SH-SY5Y (cell line): Measurements from ENCODE around the gene NRG3.

Experiments
- GATA2 ChIP-seq: IDR thresholded peaks from 2 replicates; pipeline ENCODE4 v1.6.1; 2011; ENCODE audit warnings: mild to moderate bottlenecking, low read depth, low read length
- GATA3 ChIP-seq: IDR thresholded peaks from 2 replicates; pipeline ENCODE4 v1.6.1; 2011; ENCODE audit warnings: low read depth, mild to moderate bottlenecking, low read length, moderate library complexity

Gene NRG3

GRCh38 chr10:81957976-81958375, 83.0 kb downstream of the NRG3 start:
- no peak for TF ChIP-seq GATA3
- TF ChIP-seq GATA2: no peak

- TF ChIP-seq GATA2 (no peak), GATA3 (no peak)
Observed at GRCh38 chr10:81959016-81959415, 84.0 kb downstream of the NRG3 start.

GRCh38 chr10:81961451-81962184, 86.6 kb downstream of the NRG3 start:
- TF ChIP-seq GATA2 (no peak), GATA3 (no peak)

GRCh38 chr10:81963606-81964005, 88.6 kb downstream of the NRG3 start:
- TF ChIP-seq GATA2 (no peak), GATA3 (no peak)

GRCh38 chr10:81967716-81968115, 92.7 kb downstream of the NRG3 start:
- TF ChIP-seq GATA3 (no peak), GATA2 (no peak)

GRCh38 chr10:81969136-81969535, 94.1 kb downstream of the NRG3 start:
- no peak for TF ChIP-seq GATA3
- no peak for TF ChIP-seq GATA2

- TF ChIP-seq GATA2 (no peak), GATA3 (no peak)
Observed at GRCh38 chr10:81978238-81978637, 103.2 kb downstream of the NRG3 start.

- TF ChIP-seq GATA3 (no peak), GATA2 (no peak)
Observed at GRCh38 chr10:81981724-81982123, 106.7 kb downstream of the NRG3 start.

- TF ChIP-seq GATA2 (no peak), GATA3 (no peak)
Observed at GRCh38 chr10:81984428-81984827, 109.4 kb downstream of the NRG3 start.

- no peak for TF ChIP-seq GATA3
- no peak for TF ChIP-seq GATA2
Observed at GRCh38 chr10:81995254-81995653, 120.3 kb downstream of the NRG3 start.

GRCh38 chr10:81996927-81997326, 121.9 kb downstream of the NRG3 start:
- TF ChIP-seq GATA2 (no peak), GATA3 (no peak)

GRCh38 chr10:82020999-82021398, 146.0 kb downstream of the NRG3 start:
- TF ChIP-seq GATA2: no peak
- no peak for TF ChIP-seq GATA3

- TF ChIP-seq GATA2 (no peak), GATA3 (no peak)
Observed at GRCh38 chr10:82027711-82028110, 152.7 kb downstream of the NRG3 start.

GRCh38 chr10:82037076-82037475, 162.1 kb downstream of the NRG3 start:
- no peak for TF ChIP-seq GATA2
- TF ChIP-seq GATA3: no peak

- TF ChIP-seq GATA2: no peak
- no peak for TF ChIP-seq GATA3
Observed at GRCh38 chr10:82038587-82038986, 163.6 kb downstream of the NRG3 start.

- TF ChIP-seq GATA2 (no peak), GATA3 (no peak)
Observed at GRCh38 chr10:82040336-82040735, 165.3 kb downstream of the NRG3 start.

- TF ChIP-seq GATA3 (no peak), GATA2 (no peak)
Observed at GRCh38 chr10:82041018-82041417, 166.0 kb downstream of the NRG3 start.
